GM21360 (cell line): ENCODE results near the gene SMG6.

Experiments used
- ATAC-seq: cut with Tn5 transposase; IDR thresholded peaks from one replicate; pipeline ENCODE4 v1.9.1; 2021; ENCODE audit warnings: mild to moderate bottlenecking, moderate library complexity; ENCODE audit not compliant: unreplicated experiment

The SMG6 gene

GRCh38 chr17:2064980-2065785, 238.4 kb downstream of the SMG6 start:
- ATAC-seq = no peak

- ATAC-seq = no peak
Measured at GRCh38 chr17:2064520-2064971, 239.0 kb downstream of the SMG6 start.

GRCh38 chr17:2064147-2064489, 239.5 kb downstream of the SMG6 start:
- no peak for ATAC-seq

GRCh38 chr17:2063261-2064146, 240.1 kb downstream of the SMG6 start:
- no peak for ATAC-seq

GRCh38 chr17:2062571-2063183, 240.9 kb downstream of the SMG6 start:
- no peak for ATAC-seq

GRCh38 chr17:2061441-2061958, 242.1 kb downstream of the SMG6 start:
- ATAC-seq = no peak

- no peak for ATAC-seq
Measured at GRCh38 chr17:2060681-2061440, 242.7 kb downstream of the SMG6 start.

GRCh38 chr17:2060385-2060658, 243.3 kb downstream of the SMG6 start:
- ATAC-seq = no peak

- no peak for ATAC-seq
Measured at GRCh38 chr17:2059547-2060384, 243.8 kb downstream of the SMG6 start.

- no peak for ATAC-seq
Measured at GRCh38 chr17:2058586-2059546, 244.7 kb downstream of the SMG6 start.

GRCh38 chr17:2057760-2058585, 245.6 kb downstream of the SMG6 start:
- no peak for ATAC-seq

- no peak for ATAC-seq
Measured at GRCh38 chr17:2057175-2057759, 246.3 kb downstream of the SMG6 start.

- ATAC-seq = no peak
Measured at GRCh38 chr17:2056206-2057174, 247.1 kb downstream of the SMG6 start.

- no peak for ATAC-seq
Measured at GRCh38 chr17:2055292-2056205, 248.0 kb downstream of the SMG6 start.

- peak; percentile 26 for ATAC-seq
Measured at GRCh38 chr17:2054512-2055291, 248.9 kb downstream of the SMG6 start, which contains the start of gene HIC1. HIC1 (plus strand) TSS chr17:2055103; CDS start chr17:2056691, 1,588 bp downstream.
